K562 (cell line): ENCODE data around the gene HPD. TPM values are rescaled to one million over a fixed set of nuclear protein-coding genes. Genes with fewer than 3 reads are reported as not detected.

Experiments
- ARID1B ChIP-seq: fragments of 450-650 bp; IDR thresholded peaks from 2 replicates; pipeline ENCODE4 v1.6.1; 2016; ENCODE audit warnings: antibody characterized with exemption, mild to moderate bottlenecking, inconsistent platforms
- BRD9 ChIP-seq: fragments of 450-650 bp; IDR thresholded peaks from 2 replicates; pipeline ENCODE4 v1.6.1; 2018; ENCODE audit warnings: low read depth; ENCODE audit not compliant: partially characterized antibody
- CBX1 ChIP-seq: sonication (generic); IDR thresholded peaks from 2 replicates; pipeline ENCODE4 v1.6.1; 2016; ENCODE audit warnings: antibody characterized with exemption, low read depth, mild to moderate bottlenecking
- CSDE1 ChIP-seq, 2 experiments: fragments of 450-650 bp; IDR thresholded peaks; 2 replicates each; pipeline ENCODE4 v1.6.1; 2016; ENCODE audit warnings: mild to moderate bottlenecking in 1 of 2
- CTBP1 ChIP-seq: fragments of 450-650 bp; IDR thresholded peaks from 2 replicates; pipeline ENCODE4 v1.6.1; 2016; ENCODE audit warnings: borderline replicate concordance
- ESRRB ChIP-seq: fragments of 250-450 bp; sonication (Bioruptor Pico); IDR thresholded peaks from 2 replicates; pipeline ENCODE4 v1.5.0; 2020; ENCODE audit warnings: mild to moderate bottlenecking, moderate library complexity, borderline replicate concordance
- GATAD2A ChIP-seq: fragments of 450-650 bp; IDR thresholded peaks from 2 replicates; pipeline ENCODE4 v1.6.1; 2017
- HOXB6 ChIP-seq: fragments of 250-450 bp; sonication (Bioruptor Pico); IDR thresholded peaks from 2 replicates; pipeline ENCODE4 v1.5.1; 2022; ENCODE audit warnings: mild to moderate bottlenecking, borderline replicate concordance
- MAFF ChIP-seq: IDR thresholded peaks from 2 replicates; pipeline ENCODE4 v1.6.1; 2012; ENCODE audit warnings: low read length, improper control_type of control experiment
- MCM7 ChIP-seq, 2 experiments: fragments of 450-650 bp; IDR thresholded peaks; 2 replicates each; pipeline ENCODE4 v1.6.1; 2016 to 2018
- NCOA2 ChIP-seq, 2 experiments: fragments of 450-650 bp; IDR thresholded peaks; 2 replicates each; pipeline ENCODE4 v1.6.1; 2018; ENCODE audit warnings: mild to moderate bottlenecking in 2 of 2, moderate library complexity in 1 of 2; ENCODE audit not compliant: partially characterized antibody in 2 of 2
- POLR2G ChIP-seq: fragments of 200-400 bp; formaldehyde crosslinking; IDR thresholded peaks from 2 replicates; pipeline ENCODE4 v1.6.1; 2017; ENCODE audit warnings: low read depth, mild to moderate bottlenecking, antibody characterized with exemption, low read length, moderate library complexity
- RAD21 ChIP-seq, 2 experiments: fragments of 250-450 bp in 1 of 2; fragments of 450-650 bp in 1 of 2; sonication (Bioruptor Pico) in 1 of 2; formaldehyde crosslinking in 1 of 2; IDR thresholded peaks in 1 of 2; conservative IDR thresholded peaks in 1 of 2; 2 replicates each; pipeline versions ENCODE4 v1.4.0 to v1.8.0; 2020 to 2022; ENCODE audit warnings: mild to moderate bottlenecking in 2 of 2, moderate library complexity in 1 of 2
- SMARCC2 ChIP-seq: fragments of 450-650 bp; IDR thresholded peaks from 2 replicates; pipeline ENCODE4 v1.6.1; 2017; ENCODE audit warnings: antibody characterized with exemption, moderate library complexity, mild to moderate bottlenecking, low read depth
- SP2 ChIP-seq: IDR thresholded peaks from 2 replicates; pipeline ENCODE4 v1.6.1; 2011; ENCODE audit warnings: mild to moderate bottlenecking, low read depth, low read length, moderate library complexity; ENCODE audit not compliant: poor library complexity, severe bottlenecking; ENCODE audit errors: extremely low read depth
- ZNF197 ChIP-seq: fragments of 200-800 bp; sonication (Bioruptor generic); IDR thresholded peaks from 2 replicates; pipeline ENCODE4 v1.6.1; 2016; ENCODE audit warnings: low read depth, missing genetic modification characterization, missing compliant biosample characterization
- ZNF764 ChIP-seq: fragments of 250-450 bp; sonication (Bioruptor Pico); IDR thresholded peaks from 2 replicates; pipeline ENCODE4 v1.4.0; 2020; ENCODE audit warnings: low read depth, mild to moderate bottlenecking, moderate library complexity
- polyA plus RNA-seq, 8 experiments: library from polyadenylated mRNA; depleted of rRNA in 4 of 8; stranded (reverse) in 5 of 8; unstranded in 3 of 8; fragments of >200 nt; fragmentation: Nextera tagmentation in 2 of 8; fragmentation: Illumina TruSeq in 1 of 8; extraction: Ambion mirVana in 2 of 8; extraction: Trizol in 1 of 8; gene quantifications; 2 replicates each; pipeline versions ENCODE4 v1.2.1 to v1.2.3, GENCODE V29; 2011 to 2014; ENCODE audit warnings: inconsistent platforms in 1 of 8, missing spikeins in 1 of 8
- total RNA-seq, 7 experiments: library from RNA; depleted of rRNA in 6 of 7; stranded (reverse); fragments of >200 nt in 6 of 7; fragmentation: Illumina TruSeq in 2 of 7; extraction: Trizol in 2 of 7; gene quantifications; 2 replicates each; pipeline versions ENCODE4 v1.2.1 to v1.2.3, GENCODE V29; 2011 to 2021; ENCODE audit warnings: low replicate concordance in 1 of 7
- TF ChIP-seq, protein P1 (sequence below): fragments of 250-450 bp; sonication (Bioruptor Pico); IDR thresholded peaks from 2 replicates; pipeline ENCODE4 v1.6.1; 2021; ENCODE audit warnings: mild to moderate bottlenecking
- TF ChIP-seq, protein P2 (sequence below): fragments of 250-450 bp; sonication (Bioruptor Pico); IDR thresholded peaks from 2 replicates; pipeline ENCODE4 v1.4.0; 2020; ENCODE audit warnings: mild to moderate bottlenecking, moderate library complexity
- TF ChIP-seq, protein P3 (sequence below): IDR thresholded peaks from 2 replicates; pipeline ENCODE4 v1.6.1; 2011; ENCODE audit warnings: borderline replicate concordance, low read depth, mild to moderate bottlenecking, moderate library complexity, low read length; ENCODE audit not compliant: insufficient read depth, poor library complexity, severe bottlenecking

Gene HPD
- total and polyA plus RNA-seq, 9 of the 15 experiments (the other 6 are each of a cell fraction or from before 2014, with no cell fraction given), result 0.06 to 0.29 (median 0.07) TPM; not detected in 4

DNA sequence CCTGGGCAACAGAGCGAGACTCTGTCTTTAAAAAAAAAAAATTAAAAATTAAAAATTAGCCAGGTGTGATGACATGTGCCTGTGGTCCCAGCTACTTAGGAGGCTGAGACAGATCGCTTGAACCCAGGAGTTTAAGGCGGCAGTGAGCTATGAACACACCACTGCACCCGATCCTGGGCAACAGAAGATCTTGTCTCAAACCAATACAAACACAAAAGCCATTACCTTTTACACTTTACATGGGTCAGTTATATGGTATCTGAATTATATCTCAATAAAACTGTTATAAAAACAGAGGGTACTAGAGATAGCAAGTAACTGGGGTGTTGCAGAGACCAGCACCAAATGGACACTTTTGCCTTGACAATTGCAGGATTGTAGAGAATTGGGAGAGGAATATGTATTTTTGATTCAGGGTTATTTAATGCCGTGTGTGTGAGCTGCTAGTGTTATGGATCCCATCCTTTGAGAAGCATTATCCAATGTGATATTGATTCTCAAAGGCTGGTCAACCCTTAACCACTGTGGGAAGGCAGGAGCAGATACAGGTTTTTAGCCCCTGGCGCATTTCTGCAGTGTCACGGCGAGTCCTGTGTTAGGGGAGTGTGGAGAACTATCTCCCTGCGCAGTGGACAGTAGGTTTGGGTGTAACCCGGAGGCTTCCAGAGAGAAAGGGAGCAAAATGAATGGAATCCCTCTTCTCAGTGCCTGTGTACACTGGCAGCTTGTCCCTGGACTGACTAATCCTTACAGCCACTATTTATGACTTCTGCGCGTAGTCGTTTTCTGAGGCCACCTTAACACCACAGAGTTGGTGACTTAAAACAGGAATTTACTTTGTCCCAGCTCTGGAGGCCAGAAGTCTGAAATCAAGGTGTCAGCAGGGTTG lies 34.3 kb upstream of the HPD start (continued):
- TF ChIP-seq SP2 (no peak), ARID1B (peak; percentile 76), CSDE1 (IDR thresholded peaks at IDR 0.05) (no peak), ZNF764 (CRISPR knock-in tag) (no peak), ESRRB (no peak), RAD21 (CRISPR knock-in tag; conservative IDR thresholded peaks at IDR 0.05 in 1 of 2, IDR thresholded peaks at IDR 0.05 in 1 of 2) (0 out of 4 replicates have a peak, but pooled peaks of 1 of the 2 experiments have one; percentile 14), ZNF197 (no peak), HOXB6 (CRISPR knock-in tag) (no peak), CBX1 (no peak), CTBP1 (0 out of 2 replicates have a peak, but pooled peaks have one; percentile 15), BRD9 (no peak), NCOA2 (IDR thresholded peaks at IDR 0.05; ENCODE audit: partially characterized antibody in 2 of 2) (peak in 1 of 2 experiments; percentile 93), POLR2G (no peak), SMARCC2 (peak; percentile 51), GATAD2A (0 out of 2 replicates have a peak, but pooled peaks have one; percentile 39), MAFF (peak; percentile 88), MCM7 (IDR thresholded peaks at IDR 0.05) (no peak)
- TF ChIP-seq, protein P1, sequence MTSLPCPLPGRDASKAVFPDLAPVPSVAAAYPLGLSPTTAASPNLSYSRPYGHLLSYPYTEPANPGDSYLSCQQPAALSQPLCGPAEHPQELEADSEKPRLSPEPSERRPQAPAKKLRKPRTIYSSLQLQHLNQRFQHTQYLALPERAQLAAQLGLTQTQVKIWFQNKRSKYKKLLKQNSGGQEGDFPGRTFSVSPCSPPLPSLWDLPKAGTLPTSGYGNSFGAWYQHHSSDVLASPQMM (CRISPR knock-in tag), result no peak
- TF ChIP-seq, protein P2, sequence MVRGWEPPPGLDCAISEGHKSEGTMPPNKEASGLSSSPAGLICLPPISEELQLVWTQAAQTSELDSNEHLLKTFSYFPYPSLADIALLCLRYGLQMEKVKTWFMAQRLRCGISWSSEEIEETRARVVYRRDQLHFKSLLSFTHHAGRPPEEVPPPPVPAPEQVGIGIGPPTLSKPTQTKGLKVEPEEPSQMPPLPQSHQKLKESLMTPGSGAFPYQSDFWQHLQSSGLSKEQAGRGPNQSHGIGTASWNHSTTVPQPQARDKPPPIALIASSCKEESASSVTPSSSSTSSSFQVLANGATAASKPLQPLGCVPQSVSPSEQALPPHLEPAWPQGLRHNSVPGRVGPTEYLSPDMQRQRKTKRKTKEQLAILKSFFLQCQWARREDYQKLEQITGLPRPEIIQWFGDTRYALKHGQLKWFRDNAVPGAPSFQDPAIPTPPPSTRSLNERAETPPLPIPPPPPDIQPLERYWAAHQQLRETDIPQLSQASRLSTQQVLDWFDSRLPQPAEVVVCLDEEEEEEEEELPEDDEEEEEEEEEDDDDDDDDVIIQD (CRISPR knock-in tag), result no peak
- TF ChIP-seq, protein P3, sequence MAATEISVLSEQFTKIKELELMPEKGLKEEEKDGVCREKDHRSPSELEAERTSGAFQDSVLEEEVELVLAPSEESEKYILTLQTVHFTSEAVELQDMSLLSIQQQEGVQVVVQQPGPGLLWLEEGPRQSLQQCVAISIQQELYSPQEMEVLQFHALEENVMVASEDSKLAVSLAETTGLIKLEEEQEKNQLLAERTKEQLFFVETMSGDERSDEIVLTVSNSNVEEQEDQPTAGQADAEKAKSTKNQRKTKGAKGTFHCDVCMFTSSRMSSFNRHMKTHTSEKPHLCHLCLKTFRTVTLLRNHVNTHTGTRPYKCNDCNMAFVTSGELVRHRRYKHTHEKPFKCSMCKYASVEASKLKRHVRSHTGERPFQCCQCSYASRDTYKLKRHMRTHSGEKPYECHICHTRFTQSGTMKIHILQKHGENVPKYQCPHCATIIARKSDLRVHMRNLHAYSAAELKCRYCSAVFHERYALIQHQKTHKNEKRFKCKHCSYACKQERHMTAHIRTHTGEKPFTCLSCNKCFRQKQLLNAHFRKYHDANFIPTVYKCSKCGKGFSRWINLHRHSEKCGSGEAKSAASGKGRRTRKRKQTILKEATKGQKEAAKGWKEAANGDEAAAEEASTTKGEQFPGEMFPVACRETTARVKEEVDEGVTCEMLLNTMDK, result no peak
